Hepatocyte (in vitro differentiated cells): ENCODE data around the gene SEC24D.

Source experiments
- CTCF ChIP-seq: fragments of 200-600 bp; sonication (generic); IDR thresholded peaks from 2 replicates; pipeline ENCODE4 v1.5.1; 2016; ENCODE audit warnings: antibody characterized with exemption, mild to moderate bottlenecking; ENCODE audit not compliant: poor library complexity
- EZH2phosphoT487 ChIP-seq: fragments of 200-600 bp; sonication (generic); IDR thresholded peaks from one replicate; pipeline ENCODE4 v1.6.1; 2018; ENCODE audit warnings: antibody characterized with exemption, mild to moderate bottlenecking, low read depth, moderate library complexity; ENCODE audit not compliant: unreplicated experiment, severe bottlenecking

- TF ChIP-seq CTCF (no peak), EZH2phosphoT487 (no peak)
Measured at GRCh38 chr4:118761397-118762016, 74.4 kb downstream of the SEC24D start.
